ENCODE measurements around the gene NDUFA11. TPM values are rescaled to one million over a fixed set of nuclear protein-coding genes. Genes with fewer than 3 reads are reported as not detected.
"Not testable (repeated sequence)": the region's sequence is repeated elsewhere in the genome, so short reads cannot be mapped to it uniquely, and the experiment has no call there.

NDUFA11 gene
- total RNA-seq, 1 donor from 2014 or later: 116 TPM

GRCh38 chr19:5863030-5863665 lies 40.4 kb downstream of the NDUFA11 start:
- FAIRE-seq: no peak
- TF ChIP-seq CTCF (IDR thresholded peaks at IDR 0.05; ENCODE audit: insufficient read depth, low read length, severe bottlenecking): no peak
- H3K27me3 ChIP-seq (ENCODE audit: control insufficient read depth, insufficient read depth, low read length): no peaks in the 10 kb centered on the region
- no peak for DNase-seq (ENCODE audit: low read depth)
- no peaks in the 10 kb centered on the region for H3K36me3 ChIP-seq (ENCODE audit: control insufficient read depth, insufficient read depth, low read length)
- no peak overlapping the region for H3K4me3 ChIP-seq (ENCODE audit: low read depth, low read length)

- FAIRE-seq (no peak), DNase-seq (ENCODE audit: low read depth) (no peak)
- no peak for TF ChIP-seq CTCF (IDR thresholded peaks at IDR 0.05; ENCODE audit: insufficient read depth, low read length, severe bottlenecking)
- H3K4me3 ChIP-seq (ENCODE audit: low read depth, low read length): no peak overlapping the region
- no peaks in the 10 kb centered on the region for H3K36me3 ChIP-seq (ENCODE audit: control insufficient read depth, insufficient read depth, low read length)
- no peaks in the 10 kb centered on the region for H3K27me3 ChIP-seq (ENCODE audit: control insufficient read depth, insufficient read depth, low read length)
Observed at GRCh38 chr19:5857203-5858081, 46.1 kb downstream of the NDUFA11 start.

- H3K4me3 ChIP-seq (ENCODE audit: low read depth, low read length); DNase-seq (ENCODE audit: low read depth); FAIRE-seq; H3K36me3 ChIP-seq (ENCODE audit: control insufficient read depth, insufficient read depth, low read length); H3K27me3 ChIP-seq (ENCODE audit: control insufficient read depth, insufficient read depth, low read length): not testable (repeated sequence)
Observed at GRCh38 chr19:5855151-5855550, 48.4 kb downstream of the NDUFA11 start.

- H3K27me3 ChIP-seq (ENCODE audit: control insufficient read depth, insufficient read depth, low read length); DNase-seq (ENCODE audit: low read depth); H3K4me3 ChIP-seq (ENCODE audit: low read depth, low read length); FAIRE-seq; H3K36me3 ChIP-seq (ENCODE audit: control insufficient read depth, insufficient read depth, low read length): not testable (repeated sequence)
Observed at GRCh38 chr19:5854121-5854520, 49.5 kb downstream of the NDUFA11 start.

GRCh38 chr19:5851302-5851701 lies 52.3 kb downstream of the NDUFA11 start, which contains the start of gene FUT3:
Gene FUT3, minus strand, starts transcription at chr19:5851449.
- H3K27me3 ChIP-seq (ENCODE audit: control insufficient read depth, insufficient read depth, low read length): no peaks in the 10 kb centered on the region
- H3K4me3 ChIP-seq (ENCODE audit: low read depth, low read length): peak within 1 kb of the TSS; percentile 36
- H3K36me3 ChIP-seq (ENCODE audit: control insufficient read depth, insufficient read depth, low read length): no peaks in the 10 kb centered on the region
- no peak for TF ChIP-seq CTCF (IDR thresholded peaks at IDR 0.05; ENCODE audit: insufficient read depth, low read length, severe bottlenecking)
- FAIRE-seq (peak; percentile 75), DNase-seq (ENCODE audit: low read depth) (peak; percentile 73)

- no peak for TF ChIP-seq CTCF (IDR thresholded peaks at IDR 0.05; ENCODE audit: insufficient read depth, low read length, severe bottlenecking)
- no peak for FAIRE-seq
Observed at GRCh38 chr19:5850743-5851293, 52.8 kb downstream of the NDUFA11 start.

More at GRCh38 chr19:5850743-5851293, 52.8 kb downstream of the NDUFA11 start:
- peak overlapping the region; percentile 36 for H3K4me3 ChIP-seq (ENCODE audit: low read depth, low read length)
- H3K27me3 ChIP-seq (ENCODE audit: control insufficient read depth, insufficient read depth, low read length): no peaks in the 10 kb centered on the region
- no peaks in the 10 kb centered on the region for H3K36me3 ChIP-seq (ENCODE audit: control insufficient read depth, insufficient read depth, low read length)
- peak; percentile 76 for DNase-seq (ENCODE audit: low read depth)

Measured in bronchial epithelial cell (primary cell).